ENCODE results near the gene PARG. TPM values are rescaled to one million over a fixed set of nuclear protein-coding genes. Genes with fewer than 3 reads are reported as not detected.

Gene PARG
- 35.2 and 35.9 TPM in 2 replicates for total RNA-seq

DNA sequence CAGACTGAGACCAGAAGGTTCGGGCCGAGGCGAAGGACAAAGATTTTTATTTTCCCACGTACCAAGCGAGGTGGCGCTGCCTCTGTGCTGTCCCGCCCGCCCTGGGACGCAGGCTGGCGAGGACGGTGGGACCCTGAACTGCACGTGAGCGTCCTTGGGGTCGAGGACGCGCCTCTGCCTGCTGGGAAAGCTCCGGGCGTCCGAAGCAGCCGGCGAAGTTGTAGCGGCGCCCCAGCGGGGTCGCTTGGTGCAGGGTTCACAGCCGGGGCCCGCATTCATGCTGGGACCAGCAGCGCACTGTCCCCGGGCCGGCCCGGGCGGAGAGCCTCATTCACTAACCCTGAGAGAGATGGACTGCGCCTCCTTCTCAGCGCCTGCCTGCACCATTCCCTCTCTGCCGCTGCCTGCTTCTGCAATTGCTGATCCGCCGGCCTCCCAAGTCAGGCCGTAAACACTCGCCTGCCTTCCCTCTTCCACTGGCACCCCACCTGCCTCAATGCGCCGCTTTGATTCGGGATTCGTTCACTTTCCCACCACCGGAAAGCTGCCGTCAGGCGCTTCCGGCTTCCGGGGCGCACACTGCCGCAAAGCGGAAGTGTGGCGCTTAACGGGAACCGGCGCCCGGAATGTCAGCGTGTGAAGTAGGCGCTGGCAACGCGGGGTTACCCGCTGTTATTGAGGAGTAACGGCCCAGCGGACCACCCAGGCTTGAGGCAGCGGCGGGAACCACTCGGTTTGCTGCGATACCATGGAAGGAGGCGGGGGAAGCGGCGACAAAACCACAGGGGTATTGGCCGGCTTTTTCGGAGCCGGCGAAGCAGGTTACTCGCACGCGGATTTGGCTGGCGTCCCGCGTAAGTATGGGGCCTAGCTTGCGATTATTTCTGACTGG is at the start of gene PARG, which contains the start of gene TIMM23B:
TSS of gene PARG (minus strand) at position 581 of the 892 bp plus-strand sequence. CDS start at position 279, 302 bp downstream.
TSS of gene TIMM23B (plus strand) at position 607 of the 892 bp plus-strand sequence. CDS start at position 749, 142 bp downstream.

DNA sequence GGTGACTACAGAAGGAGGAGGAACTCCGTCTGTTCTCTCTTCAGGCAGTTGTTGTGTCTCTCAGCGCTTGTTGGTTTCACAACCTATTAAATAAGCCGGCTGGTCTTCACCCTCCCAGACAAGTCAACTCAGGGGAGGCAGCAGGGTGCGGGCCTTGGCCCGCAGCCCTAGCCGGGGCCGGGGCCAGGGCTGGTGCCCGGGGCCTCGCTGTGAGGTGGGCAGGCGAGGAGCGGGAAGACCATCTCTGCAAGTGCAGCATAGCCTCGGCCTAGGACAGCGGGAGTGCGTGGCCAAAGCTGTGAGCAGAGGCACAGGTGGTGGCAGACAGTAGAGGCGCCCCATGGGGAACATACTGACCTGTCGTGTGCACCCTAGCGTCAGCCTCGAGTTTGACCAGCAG is 46.5 kb upstream of the PARG start, which contains the start of gene AGAP6:
TSS of gene AGAP6 (plus strand) at position 31 of the 400 bp plus-strand sequence. CDS start at position 341, 310 bp downstream.

Small RNAs within 50 kb of the gene (small RNA-seq; reads per million reads assigned to genes)
- not detected for gene RNA5SP317
- gene SNORA74C-2, result 1.1 reads per million, percentile 24 among the genes with 10 or more reads in this experiment

Other genes starting within 250 kb of the PARG start
- 0.22 and 0.27 TPM in 2 replicates for gene OGDHL, start 179.7 kb downstream of the PARG start, total RNA-seq
- 18.7 and 19.5 TPM in 2 replicates for gene TIMM23B, start within 50 bp of the PARG start, total RNA-seq
- 6.3 and 6.5 TPM in 2 replicates for gene AGAP6, start 46.4 kb upstream of the PARG start, total RNA-seq
- 44.7 and 51.5 TPM in 2 replicates for gene WASHC2A, start 125.9 kb upstream of the PARG start, total RNA-seq